Liver (tissue), 9 donors: ENCODE data around the gene TMEM178A. TPM values are rescaled to one million over a fixed set of nuclear protein-coding genes. Genes with fewer than 3 reads are reported as not detected.

Experiments
- DNase-seq: peaks from one replicate; pipeline ENCODE4 v3.0.0-alpha.2; 2017; ENCODE audit warnings: low spot score
- H3K27ac ChIP-seq, 2 donors: one replicate each; pipeline ENCODE4 v1.7.0; 2013; ENCODE audit warnings: inconsistent platforms in 2 of 2, low read length in 2 of 2, control low read depth in 1 of 2, low read depth in 1 of 2, mild to moderate bottlenecking in 1 of 2
- H3K27me3 ChIP-seq, 4 donors: one replicate each; pipeline versions ENCODE4 v1.6.1 to v1.7.0; 2013; ENCODE audit warnings: low read length in 3 of 4, inconsistent platforms in 1 of 4, mild to moderate bottlenecking in 1 of 4, moderate library complexity in 1 of 4; ENCODE audit not compliant: control insufficient read depth in 4 of 4, insufficient read depth in 4 of 4
- H3K36me3 ChIP-seq, 4 donors: one replicate each; pipeline versions ENCODE4 v1.6.1 to v1.7.0; 2013; ENCODE audit warnings: low read length in 3 of 4, mild to moderate bottlenecking in 3 of 4, low read depth in 1 of 4, moderate library complexity in 1 of 4; ENCODE audit not compliant: control insufficient read depth in 4 of 4, insufficient read depth in 3 of 4
- H3K4me1 ChIP-seq, 4 donors: one replicate each; pipeline versions ENCODE4 v1.6.1 to v1.7.0; 2013; ENCODE audit warnings: low read length in 3 of 4, mild to moderate bottlenecking in 3 of 4, moderate library complexity in 1 of 4; ENCODE audit not compliant: control insufficient read depth in 4 of 4, insufficient read depth in 4 of 4
- H3K4me3 ChIP-seq, 3 donors: one replicate each; pipeline versions ENCODE4 v1.6.1 to v1.7.0; 2013; ENCODE audit warnings: low read length in 3 of 3, control low read depth in 1 of 3, low read depth in 1 of 3, mild to moderate bottlenecking in 1 of 3
- H3K9ac ChIP-seq, 2 donors: one replicate each; pipeline ENCODE4 v1.7.0; 2013; ENCODE audit warnings: low read length in 2 of 2, mild to moderate bottlenecking in 2 of 2, moderate library complexity in 2 of 2, control low read depth in 1 of 2, low read depth in 1 of 2
- H3K9me3 ChIP-seq, 4 donors: one replicate each; pipeline versions ENCODE4 v1.6.1 to v1.7.0; 2013; ENCODE audit warnings: low read length in 3 of 4; ENCODE audit not compliant: control insufficient read depth in 4 of 4
- EGR1 ChIP-seq, 2 donors: IDR thresholded peaks; 2 replicates each; pipeline ENCODE4 v1.6.1; 2016 to 2018; ENCODE audit warnings: antibody characterized with exemption in 2 of 2, low read depth in 2 of 2
- FOXA1 ChIP-seq: IDR thresholded peaks from 2 replicates; pipeline ENCODE4 v1.6.1; 2016; ENCODE audit warnings: antibody characterized with exemption
- FOXA2 ChIP-seq: IDR thresholded peaks from 2 replicates; pipeline ENCODE4 v1.6.1; 2016; ENCODE audit warnings: antibody characterized with exemption
- GABPA ChIP-seq, 2 donors: IDR thresholded peaks in 1 of 2; conservative IDR thresholded peaks in 1 of 2; 2 replicates each; pipeline ENCODE4 v1.6.1; 2016; ENCODE audit warnings: antibody characterized with exemption in 2 of 2, mild to moderate bottlenecking in 1 of 2, moderate library complexity in 1 of 2
- HNF4A ChIP-seq, 2 donors: conservative IDR thresholded peaks; 2 replicates each; pipeline ENCODE4 v1.6.1; 2016; ENCODE audit warnings: antibody characterized with exemption in 2 of 2, mild to moderate bottlenecking in 2 of 2
- HNF4G ChIP-seq: IDR thresholded peaks from 2 replicates; pipeline ENCODE4 v1.6.1; 2016; ENCODE audit warnings: antibody characterized with exemption
- JUND ChIP-seq, 2 donors: IDR thresholded peaks; 2 replicates each; pipeline ENCODE4 v1.6.1; 2016; ENCODE audit warnings: antibody characterized with exemption in 2 of 2
- MAX ChIP-seq: IDR thresholded peaks from 2 replicates; pipeline ENCODE4 v1.6.1; 2016; ENCODE audit warnings: antibody characterized with exemption
- NR2F2 ChIP-seq: IDR thresholded peaks from 2 replicates; pipeline ENCODE4 v1.6.1; 2016; ENCODE audit warnings: antibody characterized with exemption
- RAD21 ChIP-seq, 2 donors: IDR thresholded peaks; 2 replicates each; pipeline ENCODE4 v1.6.1; 2016; ENCODE audit warnings: antibody characterized with exemption in 2 of 2, mild to moderate bottlenecking in 2 of 2
- REST ChIP-seq: IDR thresholded peaks from 2 replicates; pipeline ENCODE4 v1.6.1; 2016; ENCODE audit warnings: antibody characterized with exemption, mild to moderate bottlenecking
- RXRA ChIP-seq, 2 donors: IDR thresholded peaks; 2 replicates each; pipeline ENCODE4 v1.6.1; 2017 to 2018; ENCODE audit warnings: antibody characterized with exemption in 2 of 2, mild to moderate bottlenecking in 1 of 2
- SP1 ChIP-seq: IDR thresholded peaks from 2 replicates; pipeline ENCODE4 v1.6.1; 2018; ENCODE audit warnings: antibody characterized with exemption, mild to moderate bottlenecking
- YY1 ChIP-seq: IDR thresholded peaks from 2 replicates; pipeline ENCODE4 v1.6.1; 2016; ENCODE audit warnings: antibody characterized with exemption, mild to moderate bottlenecking
- WGBS: extraction: QIAGEN DNeasy Blood & Tissue Kit; methylation state at CpG from one replicate; pipeline ENCODE4 v1.1.7; 2013; 5-methylcytosine and 5-hydroxymethylcytosine counted together
- polyA plus RNA-seq, 2 donors: library from polyadenylated mRNA; stranded (reverse) in 1 of 2; unstranded in 1 of 2; fragments of 200-250 nt in 1 of 2; fragments of >200 nt in 1 of 2; fragmentation: Nextera tagmentation in 1 of 2; extraction: Ambion mirVana in 1 of 2; gene quantifications; one replicate each; pipeline versions ENCODE4 v1.2.1 to v1.2.3, GENCODE V29; 2013 to 2015
- total RNA-seq, 2 donors: library from RNA; depleted of rRNA; stranded (reverse); fragments of >200 nt; gene quantifications; one replicate each; pipeline ENCODE4 v1.2.3, GENCODE V29; 2014
- TF ChIP-seq, protein P1 (sequence below): fragments of 150-350 bp; IDR thresholded peaks from 2 replicates; pipeline ENCODE4 v1.5.1; 2017; ENCODE audit warnings: improper control_type of control experiment, low read depth, low read length; ENCODE audit not compliant: missing input control
- TF ChIP-seq, protein P2 (sequence below): IDR thresholded peaks from 2 replicates; pipeline ENCODE4 v1.6.1; 2016; ENCODE audit warnings: antibody characterized with exemption
- TF ChIP-seq, protein P3 (sequence below): IDR thresholded peaks from 2 replicates; pipeline ENCODE4 v1.6.1; 2016; ENCODE audit warnings: antibody characterized with exemption
- donor health status: healthy.
- donor health status: healthy.
- donor health status: healthy.
- donor health status: healthy.
- donor health status: healthy.

Gene TMEM178A
- total and polyA plus RNA-seq, 4 donors: 0.21 to 0.64 (median 0.49) TPM

DNA sequence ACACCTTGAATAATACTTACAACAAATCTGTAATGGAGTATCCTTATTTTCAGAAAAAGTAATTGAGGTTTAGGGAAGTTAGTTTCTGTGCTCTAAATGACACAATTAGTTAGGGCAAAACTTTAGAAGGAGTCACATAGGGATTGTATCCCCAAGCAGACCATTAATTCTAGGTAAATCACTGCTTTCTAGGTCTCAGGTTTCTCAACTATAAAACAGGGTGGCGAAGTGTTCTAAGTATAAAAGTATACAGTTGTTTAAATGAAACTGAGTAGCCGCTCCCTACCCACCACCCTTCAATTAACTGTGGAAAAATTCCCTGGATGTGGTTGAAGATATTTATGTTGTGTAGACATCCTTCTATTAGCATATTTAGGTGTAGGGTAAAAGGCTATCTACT, 19.9 kb upstream of the TMEM178A start:
- Histone ChIP-seq H3K27ac (no peak overlapping the region), H3K9ac (no peak overlapping the region), H3K36me3 (no peaks in the 10 kb centered on the region), H3K4me3 (no peak overlapping the region), H3K27me3 (no peaks in the 10 kb centered on the region), H3K4me1 (peaks cover 0 to 1% (median 0%) of the 10 kb centered on the region in 4 donors), H3K9me3 (no peaks in the 10 kb centered on the region)
- no peak for DNase-seq
- 95% methylated on average over 2 of the region's 2 CpGs for WGBS
- TF ChIP-seq YY1: no peak
- TF ChIP-seq FOXA2: no peak
- TF ChIP-seq, protein P1, sequence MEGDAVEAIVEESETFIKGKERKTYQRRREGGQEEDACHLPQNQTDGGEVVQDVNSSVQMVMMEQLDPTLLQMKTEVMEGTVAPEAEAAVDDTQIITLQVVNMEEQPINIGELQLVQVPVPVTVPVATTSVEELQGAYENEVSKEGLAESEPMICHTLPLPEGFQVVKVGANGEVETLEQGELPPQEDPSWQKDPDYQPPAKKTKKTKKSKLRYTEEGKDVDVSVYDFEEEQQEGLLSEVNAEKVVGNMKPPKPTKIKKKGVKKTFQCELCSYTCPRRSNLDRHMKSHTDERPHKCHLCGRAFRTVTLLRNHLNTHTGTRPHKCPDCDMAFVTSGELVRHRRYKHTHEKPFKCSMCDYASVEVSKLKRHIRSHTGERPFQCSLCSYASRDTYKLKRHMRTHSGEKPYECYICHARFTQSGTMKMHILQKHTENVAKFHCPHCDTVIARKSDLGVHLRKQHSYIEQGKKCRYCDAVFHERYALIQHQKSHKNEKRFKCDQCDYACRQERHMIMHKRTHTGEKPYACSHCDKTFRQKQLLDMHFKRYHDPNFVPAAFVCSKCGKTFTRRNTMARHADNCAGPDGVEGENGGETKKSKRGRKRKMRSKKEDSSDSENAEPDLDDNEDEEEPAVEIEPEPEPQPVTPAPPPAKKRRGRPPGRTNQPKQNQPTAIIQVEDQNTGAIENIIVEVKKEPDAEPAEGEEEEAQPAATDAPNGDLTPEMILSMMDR: no peak
- no peak for TF ChIP-seq HNF4G
- no peak for TF ChIP-seq EGR1 (IDR thresholded peaks at IDR 0.05; ENCODE audit: low read depth in 2 of 2)

GRCh38 chr2:39646267-39646666, 19.4 kb upstream of the TMEM178A start:
- no peak overlapping the region for H3K9ac ChIP-seq
- no peak for TF ChIP-seq EGR1 (IDR thresholded peaks at IDR 0.05; ENCODE audit: low read depth in 2 of 2)
- TF ChIP-seq FOXA2: peak; percentile 30
- H3K4me1 ChIP-seq: peaks cover 0 to 1% (median 0%) of the 10 kb centered on the region in 4 donors
- H3K27ac ChIP-seq: no peak overlapping the region
- WGBS: 86% methylated on average over 1 of the region's 1 CpG
- no peak overlapping the region for H3K4me3 ChIP-seq
- no peaks in the 10 kb centered on the region for H3K9me3 ChIP-seq
- no peaks in the 10 kb centered on the region for H3K27me3 ChIP-seq
- DNase-seq: no peak
- H3K36me3 ChIP-seq: no peaks in the 10 kb centered on the region

GRCh38 chr2:39647104-39647765, 18.5 kb upstream of the TMEM178A start:
- 94% methylated on average over 3 of the region's 3 CpGs for WGBS
- Histone ChIP-seq H3K36me3 (no peaks in the 10 kb centered on the region), H3K9me3 (no peaks in the 10 kb centered on the region), H3K4me1 (peaks cover 0 to 1% (median 0%) of the 10 kb centered on the region in 4 donors), H3K27ac (no peak overlapping the region), H3K4me3 (no peak overlapping the region), H3K27me3 (no peaks in the 10 kb centered on the region), H3K9ac (no peak overlapping the region)
- no peak for DNase-seq
- TF ChIP-seq, protein P2, sequence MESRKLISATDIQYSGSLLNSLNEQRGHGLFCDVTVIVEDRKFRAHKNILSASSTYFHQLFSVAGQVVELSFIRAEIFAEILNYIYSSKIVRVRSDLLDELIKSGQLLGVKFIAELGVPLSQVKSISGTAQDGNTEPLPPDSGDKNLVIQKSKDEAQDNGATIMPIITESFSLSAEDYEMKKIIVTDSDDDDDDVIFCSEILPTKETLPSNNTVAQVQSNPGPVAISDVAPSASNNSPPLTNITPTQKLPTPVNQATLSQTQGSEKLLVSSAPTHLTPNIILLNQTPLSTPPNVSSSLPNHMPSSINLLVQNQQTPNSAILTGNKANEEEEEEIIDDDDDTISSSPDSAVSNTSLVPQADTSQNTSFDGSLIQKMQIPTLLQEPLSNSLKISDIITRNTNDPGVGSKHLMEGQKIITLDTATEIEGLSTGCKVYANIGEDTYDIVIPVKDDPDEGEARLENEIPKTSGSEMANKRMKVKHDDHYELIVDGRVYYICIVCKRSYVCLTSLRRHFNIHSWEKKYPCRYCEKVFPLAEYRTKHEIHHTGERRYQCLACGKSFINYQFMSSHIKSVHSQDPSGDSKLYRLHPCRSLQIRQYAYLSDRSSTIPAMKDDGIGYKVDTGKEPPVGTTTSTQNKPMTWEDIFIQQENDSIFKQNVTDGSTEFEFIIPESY: no peak
- TF ChIP-seq NR2F2 (no peak), MAX (no peak), RAD21 (IDR thresholded peaks at IDR 0.05) (no peak), FOXA1 (no peak), RXRA (IDR thresholded peaks at IDR 0.05) (no peak), JUND (IDR thresholded peaks at IDR 0.05) (no peak), GABPA (IDR thresholded peaks at IDR 0.05 in 1 of 2, conservative IDR thresholded peaks at IDR 0.05 in 1 of 2) (no peak), EGR1 (IDR thresholded peaks at IDR 0.05; ENCODE audit: low read depth in 2 of 2) (no peak), YY1 (no peak), HNF4A (conservative IDR thresholded peaks at IDR 0.05) (no peak), SP1 (no peak), HNF4G (no peak), REST (no peak), FOXA2 (no peak)
- TF ChIP-seq, protein P3, sequence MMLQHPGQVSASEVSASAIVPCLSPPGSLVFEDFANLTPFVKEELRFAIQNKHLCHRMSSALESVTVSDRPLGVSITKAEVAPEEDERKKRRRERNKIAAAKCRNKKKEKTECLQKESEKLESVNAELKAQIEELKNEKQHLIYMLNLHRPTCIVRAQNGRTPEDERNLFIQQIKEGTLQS: no peak
- TF ChIP-seq, protein P1: no peak
